Liver (tissue), 9 donors: ENCODE data around the gene FAM13A. TPM values are rescaled to one million over a fixed set of nuclear protein-coding genes. Genes with fewer than 3 reads are reported as not detected.

ENCODE experiments used
- DNase-seq: peaks from one replicate; pipeline ENCODE4 v3.0.0-alpha.2; 2017; ENCODE audit warnings: low spot score
- H3K27ac ChIP-seq, 2 donors: one replicate each; pipeline ENCODE4 v1.7.0; 2013; ENCODE audit warnings: inconsistent platforms in 2 of 2, low read length in 2 of 2, control low read depth in 1 of 2, low read depth in 1 of 2, mild to moderate bottlenecking in 1 of 2
- H3K27me3 ChIP-seq, 4 donors: one replicate each; pipeline versions ENCODE4 v1.6.1 to v1.7.0; 2013; ENCODE audit warnings: low read length in 3 of 4, inconsistent platforms in 1 of 4, mild to moderate bottlenecking in 1 of 4, moderate library complexity in 1 of 4; ENCODE audit not compliant: control insufficient read depth in 4 of 4, insufficient read depth in 4 of 4
- H3K36me3 ChIP-seq, 4 donors: one replicate each; pipeline versions ENCODE4 v1.6.1 to v1.7.0; 2013; ENCODE audit warnings: low read length in 3 of 4, mild to moderate bottlenecking in 3 of 4, low read depth in 1 of 4, moderate library complexity in 1 of 4; ENCODE audit not compliant: control insufficient read depth in 4 of 4, insufficient read depth in 3 of 4
- H3K4me1 ChIP-seq, 4 donors: one replicate each; pipeline versions ENCODE4 v1.6.1 to v1.7.0; 2013; ENCODE audit warnings: low read length in 3 of 4, mild to moderate bottlenecking in 3 of 4, moderate library complexity in 1 of 4; ENCODE audit not compliant: control insufficient read depth in 4 of 4, insufficient read depth in 4 of 4
- H3K4me3 ChIP-seq, 3 donors: one replicate each; pipeline versions ENCODE4 v1.6.1 to v1.7.0; 2013; ENCODE audit warnings: low read length in 3 of 3, control low read depth in 1 of 3, low read depth in 1 of 3, mild to moderate bottlenecking in 1 of 3
- H3K9ac ChIP-seq, 2 donors: one replicate each; pipeline ENCODE4 v1.7.0; 2013; ENCODE audit warnings: low read length in 2 of 2, mild to moderate bottlenecking in 2 of 2, moderate library complexity in 2 of 2, control low read depth in 1 of 2, low read depth in 1 of 2
- H3K9me3 ChIP-seq, 4 donors: one replicate each; pipeline versions ENCODE4 v1.6.1 to v1.7.0; 2013; ENCODE audit warnings: low read length in 3 of 4; ENCODE audit not compliant: control insufficient read depth in 4 of 4
- ATF3 ChIP-seq: IDR thresholded peaks from 2 replicates; pipeline ENCODE4 v1.6.1; 2016; ENCODE audit warnings: antibody characterized with exemption
- CTCF ChIP-seq: fragments of 150-350 bp; IDR thresholded peaks from 2 replicates; pipeline ENCODE4 v1.5.1; 2017; ENCODE audit warnings: improper control_type of control experiment, low read depth, low read length; ENCODE audit not compliant: missing input control
- EGR1 ChIP-seq, 2 donors: IDR thresholded peaks; 2 replicates each; pipeline ENCODE4 v1.6.1; 2016 to 2018; ENCODE audit warnings: antibody characterized with exemption in 2 of 2, low read depth in 2 of 2
- FOXA1 ChIP-seq: IDR thresholded peaks from 2 replicates; pipeline ENCODE4 v1.6.1; 2016; ENCODE audit warnings: antibody characterized with exemption
- GABPA ChIP-seq, 2 donors: IDR thresholded peaks in 1 of 2; conservative IDR thresholded peaks in 1 of 2; 2 replicates each; pipeline ENCODE4 v1.6.1; 2016; ENCODE audit warnings: antibody characterized with exemption in 2 of 2, mild to moderate bottlenecking in 1 of 2, moderate library complexity in 1 of 2
- HNF4A ChIP-seq, 2 donors: conservative IDR thresholded peaks; 2 replicates each; pipeline ENCODE4 v1.6.1; 2016; ENCODE audit warnings: antibody characterized with exemption in 2 of 2, mild to moderate bottlenecking in 2 of 2
- HNF4G ChIP-seq: IDR thresholded peaks from 2 replicates; pipeline ENCODE4 v1.6.1; 2016; ENCODE audit warnings: antibody characterized with exemption
- JUND ChIP-seq, 2 donors: IDR thresholded peaks; 2 replicates each; pipeline ENCODE4 v1.6.1; 2016; ENCODE audit warnings: antibody characterized with exemption in 2 of 2
- RXRA ChIP-seq, 2 donors: IDR thresholded peaks; 2 replicates each; pipeline ENCODE4 v1.6.1; 2017 to 2018; ENCODE audit warnings: antibody characterized with exemption in 2 of 2, mild to moderate bottlenecking in 1 of 2
- SP1 ChIP-seq: IDR thresholded peaks from 2 replicates; pipeline ENCODE4 v1.6.1; 2018; ENCODE audit warnings: antibody characterized with exemption, mild to moderate bottlenecking
- TAF1 ChIP-seq: conservative IDR thresholded peaks from 2 replicates; pipeline ENCODE4 v1.6.1; 2016; ENCODE audit warnings: antibody characterized with exemption, mild to moderate bottlenecking
- YY1 ChIP-seq: IDR thresholded peaks from 2 replicates; pipeline ENCODE4 v1.6.1; 2016; ENCODE audit warnings: antibody characterized with exemption, mild to moderate bottlenecking
- WGBS: extraction: QIAGEN DNeasy Blood & Tissue Kit; methylation state at CpG from one replicate; pipeline ENCODE4 v1.1.7; 2013; 5-methylcytosine and 5-hydroxymethylcytosine counted together
- polyA plus RNA-seq, 2 donors: library from polyadenylated mRNA; stranded (reverse) in 1 of 2; unstranded in 1 of 2; fragments of 200-250 nt in 1 of 2; fragments of >200 nt in 1 of 2; fragmentation: Nextera tagmentation in 1 of 2; extraction: Ambion mirVana in 1 of 2; gene quantifications; one replicate each; pipeline versions ENCODE4 v1.2.1 to v1.2.3, GENCODE V29; 2013 to 2015
- total RNA-seq, 2 donors: library from RNA; depleted of rRNA; stranded (reverse); fragments of >200 nt; gene quantifications; one replicate each; pipeline ENCODE4 v1.2.3, GENCODE V29; 2014
- TF ChIP-seq, protein P1 (sequence below): IDR thresholded peaks from 2 replicates; pipeline ENCODE4 v1.6.1; 2016; ENCODE audit warnings: antibody characterized with exemption
- TF ChIP-seq, protein P2 (sequence below): IDR thresholded peaks from 2 replicates; pipeline ENCODE4 v1.6.1; 2016; ENCODE audit warnings: antibody characterized with exemption, mild to moderate bottlenecking
- TF ChIP-seq, protein P3 (sequence below): IDR thresholded peaks from 2 replicates; pipeline ENCODE4 v1.6.1; 2016; ENCODE audit warnings: antibody characterized with exemption
- donor health status: healthy.
- donor health status: healthy.
- donor health status: healthy.
- donor health status: healthy.
- donor health status: healthy.

The FAM13A gene
- total and polyA plus RNA-seq, 4 donors: 14.9 to 52.9 (median 27.6) TPM

GRCh38 chr4:88958080-88958479, 98.9 kb downstream of the FAM13A start:
- 93% methylated on average over 3 of the region's 3 CpGs for WGBS
- no peak overlapping the region for H3K27ac ChIP-seq

DNA sequence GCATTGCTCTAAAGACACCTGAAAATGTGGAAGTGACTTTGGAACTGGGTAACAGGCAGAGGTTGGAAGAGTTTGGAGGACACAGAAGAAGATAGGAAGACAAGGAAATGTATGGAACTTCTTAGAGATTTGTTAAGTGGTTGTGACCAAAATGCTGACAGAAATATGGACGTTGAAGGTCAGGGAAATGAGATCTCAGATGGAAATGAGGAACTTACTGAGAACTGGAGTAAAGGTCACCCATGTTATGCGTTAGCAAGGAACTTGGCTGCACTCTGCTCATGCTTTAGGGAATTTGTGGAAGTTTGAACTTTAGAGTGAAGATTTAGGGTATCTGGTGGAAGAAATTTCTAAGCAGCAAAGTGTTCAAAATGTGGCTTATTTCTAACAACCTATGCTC, 99.4 kb downstream of the FAM13A start:
- no peaks in the 10 kb centered on the region for H3K36me3 ChIP-seq
- H3K4me1 ChIP-seq: no peaks in the 10 kb centered on the region
- H3K4me3 ChIP-seq: no peak overlapping the region
- TF ChIP-seq CTCF (no peak), TAF1 (no peak), JUND (IDR thresholded peaks at IDR 0.05) (no peak), RXRA (IDR thresholded peaks at IDR 0.05) (no peak), HNF4A (conservative IDR thresholded peaks at IDR 0.05) (no peak), YY1 (no peak), FOXA1 (no peak), ATF3 (no peak), HNF4G (no peak), SP1 (no peak), EGR1 (IDR thresholded peaks at IDR 0.05; ENCODE audit: low read depth in 2 of 2) (no peak)
- 54% methylated on average over 2 of the region's 2 CpGs for WGBS
- no peak for DNase-seq
- no peak overlapping the region for H3K27ac ChIP-seq
- no peaks in the 10 kb centered on the region for H3K9me3 ChIP-seq
- no peak overlapping the region for H3K9ac ChIP-seq
- H3K27me3 ChIP-seq: no peaks in the 10 kb centered on the region

More at GRCh38 chr4:88958080-88958479, 98.9 kb downstream of the FAM13A start:
- Histone ChIP-seq H3K36me3 (no peaks in the 10 kb centered on the region), H3K9me3 (no peaks in the 10 kb centered on the region), H3K27me3 (no peaks in the 10 kb centered on the region), H3K9ac (no peak overlapping the region), H3K4me1 (no peaks in the 10 kb centered on the region), H3K4me3 (no peak overlapping the region)
- TF ChIP-seq HNF4A (conservative IDR thresholded peaks at IDR 0.05) (no peak), JUND (IDR thresholded peaks at IDR 0.05) (no peak), ATF3 (no peak), RXRA (IDR thresholded peaks at IDR 0.05) (no peak), EGR1 (IDR thresholded peaks at IDR 0.05; ENCODE audit: low read depth in 2 of 2) (no peak), HNF4G (no peak), YY1 (no peak)
- TF ChIP-seq, protein P1, sequence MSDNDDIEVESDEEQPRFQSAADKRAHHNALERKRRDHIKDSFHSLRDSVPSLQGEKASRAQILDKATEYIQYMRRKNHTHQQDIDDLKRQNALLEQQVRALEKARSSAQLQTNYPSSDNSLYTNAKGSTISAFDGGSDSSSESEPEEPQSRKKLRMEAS: no peak
- DNase-seq: no peak

DNA sequence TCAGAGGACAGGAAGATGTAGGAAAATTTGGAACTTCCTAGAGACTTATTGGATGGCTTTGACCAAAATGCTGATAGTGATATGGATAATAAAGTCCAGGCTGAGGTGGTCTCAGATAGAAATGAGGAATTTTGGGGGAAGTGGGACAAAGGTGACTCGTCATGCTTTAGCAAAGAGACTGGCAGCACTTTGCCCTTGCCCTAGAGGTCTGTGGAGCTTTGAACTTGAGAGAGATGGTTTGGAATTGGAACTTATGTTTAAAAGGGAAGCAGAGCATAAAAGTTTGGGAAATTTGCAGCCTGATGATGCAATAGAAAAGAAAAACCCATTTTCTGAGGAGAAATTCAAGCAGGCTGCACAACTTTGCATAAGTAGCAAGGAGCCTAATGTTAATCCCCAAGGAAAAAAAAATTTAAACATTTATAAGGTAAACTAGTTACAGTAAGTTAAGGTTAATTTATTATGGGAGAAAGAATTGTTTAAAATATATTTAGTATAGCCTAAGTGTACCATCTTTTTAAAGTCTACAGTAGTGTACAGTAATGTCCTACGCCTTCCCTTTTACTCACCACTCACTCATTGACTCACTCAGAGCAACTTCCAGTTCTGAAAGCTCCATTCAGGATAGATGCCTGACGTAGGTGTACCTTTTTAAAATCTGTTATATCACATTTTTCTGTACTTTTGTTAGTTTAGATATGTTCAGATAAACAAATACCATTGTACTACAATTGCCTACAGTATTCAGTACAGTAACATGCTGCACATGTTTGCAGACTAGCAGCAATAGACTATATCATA, 101.2 kb downstream of the FAM13A start:
- no peak for DNase-seq

More for the DNA sequence above, 101.2 kb downstream of the FAM13A start:
- Histone ChIP-seq H3K27ac (no peak overlapping the region), H3K4me1 (no peaks in the 10 kb centered on the region), H3K36me3 (no peaks in the 10 kb centered on the region), H3K27me3 (no peaks in the 10 kb centered on the region), H3K4me3 (no peak overlapping the region), H3K9ac (no peak overlapping the region), H3K9me3 (no peaks in the 10 kb centered on the region)
- 83% methylated on average over 3 of the region's 3 CpGs for WGBS
- TF ChIP-seq, protein P2, sequence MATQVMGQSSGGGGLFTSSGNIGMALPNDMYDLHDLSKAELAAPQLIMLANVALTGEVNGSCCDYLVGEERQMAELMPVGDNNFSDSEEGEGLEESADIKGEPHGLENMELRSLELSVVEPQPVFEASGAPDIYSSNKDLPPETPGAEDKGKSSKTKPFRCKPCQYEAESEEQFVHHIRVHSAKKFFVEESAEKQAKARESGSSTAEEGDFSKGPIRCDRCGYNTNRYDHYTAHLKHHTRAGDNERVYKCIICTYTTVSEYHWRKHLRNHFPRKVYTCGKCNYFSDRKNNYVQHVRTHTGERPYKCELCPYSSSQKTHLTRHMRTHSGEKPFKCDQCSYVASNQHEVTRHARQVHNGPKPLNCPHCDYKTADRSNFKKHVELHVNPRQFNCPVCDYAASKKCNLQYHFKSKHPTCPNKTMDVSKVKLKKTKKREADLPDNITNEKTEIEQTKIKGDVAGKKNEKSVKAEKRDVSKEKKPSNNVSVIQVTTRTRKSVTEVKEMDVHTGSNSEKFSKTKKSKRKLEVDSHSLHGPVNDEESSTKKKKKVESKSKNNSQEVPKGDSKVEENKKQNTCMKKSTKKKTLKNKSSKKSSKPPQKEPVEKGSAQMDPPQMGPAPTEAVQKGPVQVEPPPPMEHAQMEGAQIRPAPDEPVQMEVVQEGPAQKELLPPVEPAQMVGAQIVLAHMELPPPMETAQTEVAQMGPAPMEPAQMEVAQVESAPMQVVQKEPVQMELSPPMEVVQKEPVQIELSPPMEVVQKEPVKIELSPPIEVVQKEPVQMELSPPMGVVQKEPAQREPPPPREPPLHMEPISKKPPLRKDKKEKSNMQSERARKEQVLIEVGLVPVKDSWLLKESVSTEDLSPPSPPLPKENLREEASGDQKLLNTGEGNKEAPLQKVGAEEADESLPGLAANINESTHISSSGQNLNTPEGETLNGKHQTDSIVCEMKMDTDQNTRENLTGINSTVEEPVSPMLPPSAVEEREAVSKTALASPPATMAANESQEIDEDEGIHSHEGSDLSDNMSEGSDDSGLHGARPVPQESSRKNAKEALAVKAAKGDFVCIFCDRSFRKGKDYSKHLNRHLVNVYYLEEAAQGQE: no peak
- TF ChIP-seq, protein P3, sequence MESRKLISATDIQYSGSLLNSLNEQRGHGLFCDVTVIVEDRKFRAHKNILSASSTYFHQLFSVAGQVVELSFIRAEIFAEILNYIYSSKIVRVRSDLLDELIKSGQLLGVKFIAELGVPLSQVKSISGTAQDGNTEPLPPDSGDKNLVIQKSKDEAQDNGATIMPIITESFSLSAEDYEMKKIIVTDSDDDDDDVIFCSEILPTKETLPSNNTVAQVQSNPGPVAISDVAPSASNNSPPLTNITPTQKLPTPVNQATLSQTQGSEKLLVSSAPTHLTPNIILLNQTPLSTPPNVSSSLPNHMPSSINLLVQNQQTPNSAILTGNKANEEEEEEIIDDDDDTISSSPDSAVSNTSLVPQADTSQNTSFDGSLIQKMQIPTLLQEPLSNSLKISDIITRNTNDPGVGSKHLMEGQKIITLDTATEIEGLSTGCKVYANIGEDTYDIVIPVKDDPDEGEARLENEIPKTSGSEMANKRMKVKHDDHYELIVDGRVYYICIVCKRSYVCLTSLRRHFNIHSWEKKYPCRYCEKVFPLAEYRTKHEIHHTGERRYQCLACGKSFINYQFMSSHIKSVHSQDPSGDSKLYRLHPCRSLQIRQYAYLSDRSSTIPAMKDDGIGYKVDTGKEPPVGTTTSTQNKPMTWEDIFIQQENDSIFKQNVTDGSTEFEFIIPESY: no peak
- no peak for TF ChIP-seq HNF4G
- TF ChIP-seq, protein P1: no peak
- TF ChIP-seq GABPA (IDR thresholded peaks at IDR 0.05 in 1 of 2, conservative IDR thresholded peaks at IDR 0.05 in 1 of 2): no peak
- TF ChIP-seq HNF4A (conservative IDR thresholded peaks at IDR 0.05): peak; percentile 21 to 69
- no peak for TF ChIP-seq ATF3
- TF ChIP-seq RXRA (IDR thresholded peaks at IDR 0.05): peak; percentile 36 to 55
- peak; percentile 17 for TF ChIP-seq SP1
- no peak for TF ChIP-seq FOXA1
